Measurements from ENCODE around the gene LEKR1. TPM values are rescaled to one million over a fixed set of nuclear protein-coding genes. Genes with fewer than 3 reads are reported as not detected.
A peak's percentile ranks its signal among the peaks of the same experiment; 100 is the strongest.
"Not testable (repeated sequence)": the region's sequence is repeated elsewhere in the genome, so short reads cannot be mapped to it uniquely, and the experiment has no call there.

Gene LEKR1
- total RNA-seq, 1 donor from 2014 or later: 4.1 TPM

DNA sequence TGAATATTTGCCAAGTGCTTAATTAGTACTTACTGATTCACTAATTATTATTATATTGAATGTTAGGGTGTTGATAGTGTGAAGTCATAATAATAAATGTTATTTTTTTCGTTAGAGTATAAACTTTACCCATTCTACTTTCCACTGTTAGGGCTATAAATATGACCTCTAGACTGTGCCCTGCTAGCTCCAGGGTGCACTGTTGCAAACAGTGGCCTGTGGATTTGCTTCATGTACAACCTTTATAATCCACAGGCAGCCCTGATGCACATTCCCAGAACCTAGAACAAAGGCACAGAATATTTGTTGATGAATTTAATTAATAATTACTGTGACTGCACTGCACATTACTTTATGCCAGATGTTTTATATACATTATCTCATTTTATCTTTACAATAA, 28.8 kb upstream of the LEKR1 start:
- H3K27me3 Mint-ChIP-seq: no peaks in the 10 kb centered on the region
- H3K4me1 Mint-ChIP-seq (ENCODE audit: low read depth): peaks cover 13% of the 10 kb centered on the region
- TF ChIP-seq, protein P1, sequence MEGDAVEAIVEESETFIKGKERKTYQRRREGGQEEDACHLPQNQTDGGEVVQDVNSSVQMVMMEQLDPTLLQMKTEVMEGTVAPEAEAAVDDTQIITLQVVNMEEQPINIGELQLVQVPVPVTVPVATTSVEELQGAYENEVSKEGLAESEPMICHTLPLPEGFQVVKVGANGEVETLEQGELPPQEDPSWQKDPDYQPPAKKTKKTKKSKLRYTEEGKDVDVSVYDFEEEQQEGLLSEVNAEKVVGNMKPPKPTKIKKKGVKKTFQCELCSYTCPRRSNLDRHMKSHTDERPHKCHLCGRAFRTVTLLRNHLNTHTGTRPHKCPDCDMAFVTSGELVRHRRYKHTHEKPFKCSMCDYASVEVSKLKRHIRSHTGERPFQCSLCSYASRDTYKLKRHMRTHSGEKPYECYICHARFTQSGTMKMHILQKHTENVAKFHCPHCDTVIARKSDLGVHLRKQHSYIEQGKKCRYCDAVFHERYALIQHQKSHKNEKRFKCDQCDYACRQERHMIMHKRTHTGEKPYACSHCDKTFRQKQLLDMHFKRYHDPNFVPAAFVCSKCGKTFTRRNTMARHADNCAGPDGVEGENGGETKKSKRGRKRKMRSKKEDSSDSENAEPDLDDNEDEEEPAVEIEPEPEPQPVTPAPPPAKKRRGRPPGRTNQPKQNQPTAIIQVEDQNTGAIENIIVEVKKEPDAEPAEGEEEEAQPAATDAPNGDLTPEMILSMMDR (IDR thresholded peaks at IDR 0.05; ENCODE audit: unreplicated experiment): no peak
- H3K36me3 Mint-ChIP-seq (ENCODE audit: insufficient read depth): peaks cover 5% of the 10 kb centered on the region
- no peak for DNase-seq (ENCODE audit: low spot score, unreplicated experiment)
- H3K4me3 Mint-ChIP-seq (ENCODE audit: low read depth): no peak overlapping the region
- peaks cover 22% of the 10 kb centered on the region for H3K9me3 Mint-ChIP-seq (ENCODE audit: low read depth)
- H3K27ac Mint-ChIP-seq: no peak overlapping the region

DNA sequence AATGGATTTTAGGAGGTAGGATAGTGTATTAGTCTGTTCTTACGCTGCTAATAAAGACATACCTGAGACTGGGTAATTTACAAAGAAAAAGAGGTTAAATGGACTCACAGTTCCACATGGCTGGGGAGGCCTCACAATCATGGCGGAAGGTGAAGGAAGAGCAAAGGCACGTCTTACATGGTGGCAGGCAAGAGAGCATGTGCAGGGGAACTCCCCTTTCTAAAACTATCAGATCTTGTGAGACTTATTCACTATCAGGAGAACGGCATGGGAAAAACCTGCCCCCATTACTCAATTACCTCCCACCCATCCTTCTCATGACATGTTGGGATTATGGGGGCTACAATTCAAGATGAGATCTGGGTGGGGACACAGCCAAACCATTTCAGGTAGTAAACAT, 25.9 kb upstream of the LEKR1 start:
- H3K4me1 Mint-ChIP-seq (ENCODE audit: low read depth); DNase-seq (ENCODE audit: low spot score, unreplicated experiment); H3K36me3 Mint-ChIP-seq (ENCODE audit: insufficient read depth); H3K4me3 Mint-ChIP-seq (ENCODE audit: low read depth); H3K27me3 Mint-ChIP-seq: not testable (repeated sequence)
- peak overlapping the region; percentile 12 for H3K27ac Mint-ChIP-seq
- peaks cover 22% of the 10 kb centered on the region for H3K9me3 Mint-ChIP-seq (ENCODE audit: low read depth)

DNA sequence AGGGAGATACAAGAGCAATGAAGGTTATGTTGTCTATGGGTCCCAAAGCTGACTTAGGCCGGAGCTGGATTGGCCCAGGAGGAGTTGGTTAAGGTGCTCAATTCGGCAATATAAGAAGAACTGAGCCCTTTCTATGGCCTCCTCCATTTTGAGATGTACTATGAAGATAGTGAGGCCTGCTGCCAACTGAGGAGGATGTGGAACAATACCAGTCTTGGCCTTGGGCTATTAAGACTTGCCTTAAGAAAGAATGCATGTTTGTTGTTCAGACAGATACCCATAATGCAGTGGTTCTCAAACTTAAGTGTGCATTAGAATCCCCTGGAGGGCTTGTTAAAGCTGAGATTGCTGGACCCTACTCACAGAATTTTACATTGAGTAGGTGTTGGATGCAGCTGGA, 24.4 kb upstream of the LEKR1 start:
- H3K27ac Mint-ChIP-seq: no peak overlapping the region
- TF ChIP-seq, protein P1 (IDR thresholded peaks at IDR 0.05; ENCODE audit: unreplicated experiment): no peak
- DNase-seq (ENCODE audit: low spot score, unreplicated experiment): no peak
- no peak overlapping the region for H3K4me3 Mint-ChIP-seq (ENCODE audit: low read depth)
- no peaks in the 10 kb centered on the region for H3K27me3 Mint-ChIP-seq
- peaks cover 22% of the 10 kb centered on the region for H3K9me3 Mint-ChIP-seq (ENCODE audit: low read depth)
- H3K36me3 Mint-ChIP-seq (ENCODE audit: insufficient read depth): peaks cover 5% of the 10 kb centered on the region
- H3K4me1 Mint-ChIP-seq (ENCODE audit: low read depth): no peaks in the 10 kb centered on the region

DNA sequence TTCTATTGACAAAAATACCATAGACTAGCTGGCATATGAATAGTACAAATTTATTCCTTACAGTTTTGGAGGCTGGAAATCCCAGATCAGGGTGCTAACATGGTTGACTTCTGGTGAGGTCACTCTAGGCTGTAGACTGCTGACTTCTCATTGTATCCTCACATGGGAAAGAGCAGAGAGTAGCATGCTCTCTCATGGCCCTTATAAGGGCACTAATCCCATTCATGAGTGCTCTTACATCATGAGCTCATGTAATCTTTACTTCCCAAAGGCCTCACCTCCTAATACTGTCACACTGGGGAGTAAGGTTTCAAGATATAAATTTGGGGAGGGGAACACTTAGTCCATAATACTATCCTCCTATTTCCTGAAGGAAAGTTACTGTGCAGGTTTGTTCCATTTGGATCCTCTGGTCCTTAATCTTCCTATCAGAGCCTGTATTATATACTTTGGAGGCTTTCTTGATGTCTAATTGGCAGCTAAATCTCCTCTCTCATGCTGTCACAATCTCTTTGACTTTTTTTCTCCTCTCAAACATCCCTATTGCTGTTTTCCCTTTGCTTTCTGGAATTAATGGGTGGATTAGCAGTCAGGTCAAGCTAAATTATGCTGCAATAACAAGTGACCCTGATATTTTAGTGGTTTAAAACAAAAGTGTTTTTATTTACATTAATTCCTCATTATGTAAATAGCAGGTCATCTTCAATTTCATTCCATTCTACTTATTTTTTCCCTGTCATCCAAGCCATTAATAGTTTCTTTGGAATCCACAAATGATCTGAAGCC, 23.1 kb upstream of the LEKR1 start:
- no peak for DNase-seq (ENCODE audit: low spot score, unreplicated experiment)
- Mint-ChIP-seq H3K9me3 (ENCODE audit: low read depth) (peaks cover 22% of the 10 kb centered on the region), H3K27me3 (no peaks in the 10 kb centered on the region), H3K4me3 (ENCODE audit: low read depth) (no peak overlapping the region), H3K36me3 (ENCODE audit: insufficient read depth) (peaks cover 5% of the 10 kb centered on the region), H3K4me1 (ENCODE audit: low read depth) (no peaks in the 10 kb centered on the region), H3K27ac (no peak overlapping the region)
- TF ChIP-seq, protein P1 (IDR thresholded peaks at IDR 0.05; ENCODE audit: unreplicated experiment): no peak

DNA sequence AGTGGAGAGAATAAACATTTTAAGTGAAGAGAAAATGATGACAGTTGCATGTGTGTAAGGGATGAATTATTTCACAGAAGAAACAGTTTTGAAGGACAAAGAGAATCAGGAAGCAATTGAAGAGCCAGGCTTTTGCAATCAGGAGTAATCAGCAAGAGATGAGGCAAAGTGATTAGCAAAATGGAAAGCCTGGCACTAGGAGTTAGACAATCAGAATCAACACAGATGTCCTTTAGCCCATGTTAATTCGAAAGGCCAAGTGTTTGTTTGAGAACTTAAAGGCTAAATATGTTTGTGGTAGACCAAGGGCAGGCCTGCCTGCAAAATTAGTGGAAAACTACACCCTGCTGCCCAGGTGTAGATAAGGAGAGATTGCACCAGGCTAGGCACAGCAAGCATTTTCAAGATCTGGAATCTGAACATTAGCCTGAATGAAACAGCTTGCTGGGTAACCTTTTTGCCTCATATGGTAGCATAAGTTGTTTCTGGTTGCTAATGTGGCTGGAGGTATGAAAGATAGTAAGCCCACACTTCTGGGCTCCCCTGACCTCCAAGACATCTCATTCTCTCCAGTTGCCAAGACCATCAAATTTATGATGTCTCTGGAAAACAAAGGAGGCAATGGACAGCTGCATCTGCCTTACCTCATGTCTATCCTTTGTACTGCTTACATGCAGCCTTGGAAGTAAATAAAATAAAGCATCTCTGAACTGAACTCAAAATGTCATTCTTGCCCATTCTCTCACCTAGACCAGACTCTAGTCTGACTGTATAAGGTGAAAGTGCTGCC, 22.0 kb upstream of the LEKR1 start:
- Mint-ChIP-seq H3K27me3 (no peaks in the 10 kb centered on the region), H3K4me3 (ENCODE audit: low read depth) (no peak overlapping the region), H3K9me3 (ENCODE audit: low read depth) (peaks cover 18% of the 10 kb centered on the region), H3K36me3 (ENCODE audit: insufficient read depth) (peaks cover 3% of the 10 kb centered on the region), H3K27ac (no peak overlapping the region), H3K4me1 (ENCODE audit: low read depth) (no peaks in the 10 kb centered on the region)
- TF ChIP-seq, protein P1 (IDR thresholded peaks at IDR 0.05; ENCODE audit: unreplicated experiment): no peak
- no peak for DNase-seq (ENCODE audit: low spot score, unreplicated experiment)
